WTC11 (cell line): ENCODE measurements around the gene MAP3K5. TPM values are rescaled to one million over a fixed set of nuclear protein-coding genes. Genes with fewer than 3 reads are reported as not detected.

ENCODE experiments used
- ATAC-seq: fragments of 200-7000 bp; cut with Tn5 transposase; 2 replicates; pipeline ENCODE4 v1.10.0; 2021; ENCODE audit warnings: mild to moderate bottlenecking, moderate library complexity
- CTCF ChIA-PET: fragments of 300-600 bp; sonication (Branson Sonifier 250); formaldehyde crosslinking; loops from one replicate; lab custom pipeline; 2021; ENCODE audit warnings: antibody characterized with exemption; lab: Charles Lee
- POLR2A ChIA-PET: fragments of 350-600 bp; sonication (Branson Sonifier 250); formaldehyde crosslinking; loops from one replicate; lab custom pipeline; 2021; ENCODE audit warnings: antibody characterized with exemption; lab: Charles Lee
- DNase-seq: peaks from one replicate; pipeline ENCODE4 v3.0.0; 2021; ENCODE audit warnings: low spot score
- H3K27ac Mint-ChIP-seq: 2 replicates; pipeline ENCODE4 v1.8.0; 2021; ENCODE audit warnings: mixed read lengths
- H3K27me3 Mint-ChIP-seq: 2 replicates; pipeline ENCODE4 v1.8.0; 2021; ENCODE audit warnings: low read depth, mild to moderate bottlenecking, moderate library complexity, mixed read lengths
- H3K36me3 Mint-ChIP-seq: 2 replicates; pipeline ENCODE4 v1.8.0; 2021; ENCODE audit warnings: mixed read lengths
- H3K4me1 Mint-ChIP-seq: 2 replicates; pipeline ENCODE4 v1.8.0; 2022; ENCODE audit warnings: mixed read lengths
- H3K4me3 Mint-ChIP-seq: 2 replicates; pipeline ENCODE4 v1.8.0; 2021; ENCODE audit warnings: mild to moderate bottlenecking, moderate library complexity, mixed read lengths
- H3K9me3 Mint-ChIP-seq: 2 replicates; pipeline ENCODE4 v1.8.0; 2021; ENCODE audit warnings: mixed read lengths
- GABPB1 ChIP-seq: sonication (generic); formaldehyde crosslinking; IDR thresholded peaks from 2 replicates; pipeline ENCODE4 v1.8.1; 2023; ENCODE audit warnings: mild to moderate bottlenecking, missing genetic modification reagents
- KAT7 ChIP-seq: sonication (generic); formaldehyde crosslinking; IDR thresholded peaks from 2 replicates; pipeline ENCODE4 v1.8.1; 2023; ENCODE audit warnings: missing genetic modification reagents, mild to moderate bottlenecking, borderline replicate concordance
- OVOL2 ChIP-seq: fragments of 250-450 bp; sonication (Bioruptor Pico); IDR thresholded peaks from 2 replicates; pipeline ENCODE4 v1.9.0; 2021; ENCODE audit warnings: mild to moderate bottlenecking, borderline replicate concordance
- RORB ChIP-seq: fragments of 250-450 bp; sonication (Bioruptor Pico); IDR thresholded peaks from 2 replicates; pipeline ENCODE4 v1.9.0; 2021; ENCODE audit warnings: mild to moderate bottlenecking
- SMAD4 ChIP-seq: sonication (generic); formaldehyde crosslinking; IDR thresholded peaks from 2 replicates; pipeline ENCODE4 v1.8.0; 2022; ENCODE audit warnings: mild to moderate bottlenecking, missing genetic modification reagents
- TCF7 ChIP-seq: sonication (generic); formaldehyde crosslinking; IDR thresholded peaks from 2 replicates; pipeline ENCODE4 v1.8.0; 2022; ENCODE audit warnings: mild to moderate bottlenecking, low read depth, missing genetic modification reagents, moderate library complexity
- TEAD1 ChIP-seq: sonication (generic); formaldehyde crosslinking; IDR thresholded peaks from 2 replicates; pipeline ENCODE4 v1.8.0; 2022; ENCODE audit warnings: mild to moderate bottlenecking, missing genetic modification reagents
- TP53 ChIP-seq: sonication (generic); formaldehyde crosslinking; IDR thresholded peaks from 2 replicates; pipeline ENCODE4 v1.8.1; 2023; ENCODE audit warnings: mild to moderate bottlenecking, missing genetic modification reagents
- total RNA-seq: library from RNA; stranded (reverse); gene quantifications from 3 replicates; pipeline ENCODE4 v1.2.3, GENCODE V29; 2021
- TF ChIP-seq, protein P1 (sequence below): sonication (generic); formaldehyde crosslinking; IDR thresholded peaks from 2 replicates; pipeline ENCODE4 v1.8.1; 2023; ENCODE audit warnings: mild to moderate bottlenecking, moderate library complexity, missing genetic modification reagents
- TF ChIP-seq, protein P2 (sequence below): sonication (generic); formaldehyde crosslinking; IDR thresholded peaks from 2 replicates; pipeline ENCODE4 v1.8.0; 2022; ENCODE audit warnings: mild to moderate bottlenecking, missing genetic modification reagents
- TF ChIP-seq, protein P3 (sequence below): sonication (generic); formaldehyde crosslinking; IDR thresholded peaks from 2 replicates; pipeline ENCODE4 v1.8.0; 2022; ENCODE audit warnings: mild to moderate bottlenecking, missing genetic modification reagents
- TF ChIP-seq, protein P4 (sequence below): sonication (generic); formaldehyde crosslinking; conservative IDR thresholded peaks from 2 replicates; pipeline ENCODE4 v1.8.1; 2022; ENCODE audit warnings: mild to moderate bottlenecking, missing genetic modification reagents
- TF ChIP-seq, protein P5 (sequence below): sonication (generic); formaldehyde crosslinking; IDR thresholded peaks from 2 replicates; pipeline ENCODE4 v1.8.1; 2023; ENCODE audit warnings: mild to moderate bottlenecking, missing genetic modification reagents, moderate library complexity
- TF ChIP-seq, protein P6 (sequence below): sonication (generic); formaldehyde crosslinking; IDR thresholded peaks from 2 replicates; pipeline ENCODE4 v1.8.1; 2022; ENCODE audit warnings: missing genetic modification reagents, borderline replicate concordance
- TF ChIP-seq, protein P7 (sequence below): fragments of 250-450 bp; sonication (Bioruptor Pico); IDR thresholded peaks from 2 replicates; pipeline ENCODE4 v1.9.0; 2021; ENCODE audit warnings: moderate library complexity, mild to moderate bottlenecking, inconsistent platforms, borderline replicate concordance
- TF ChIP-seq, protein P8 (sequence below): sonication (generic); formaldehyde crosslinking; IDR thresholded peaks from 2 replicates; pipeline ENCODE4 v1.8.1; 2022; ENCODE audit warnings: low read depth, mild to moderate bottlenecking, moderate library complexity, missing genetic modification reagents, borderline replicate concordance
- TF ChIP-seq, protein P9 (sequence below): fragments of 250-450 bp; sonication (Bioruptor Pico); IDR thresholded peaks from 2 replicates; pipeline ENCODE4 v1.9.0; 2021; ENCODE audit warnings: mild to moderate bottlenecking
- TF ChIP-seq, protein P10 (sequence below): sonication (generic); formaldehyde crosslinking; IDR thresholded peaks from 2 replicates; pipeline ENCODE4 v1.8.1; 2023; ENCODE audit warnings: mild to moderate bottlenecking, missing genetic modification reagents

MAP3K5 gene
- total RNA-seq, 1 experiment from 2014 or later, result 1.6 TPM

DNA sequence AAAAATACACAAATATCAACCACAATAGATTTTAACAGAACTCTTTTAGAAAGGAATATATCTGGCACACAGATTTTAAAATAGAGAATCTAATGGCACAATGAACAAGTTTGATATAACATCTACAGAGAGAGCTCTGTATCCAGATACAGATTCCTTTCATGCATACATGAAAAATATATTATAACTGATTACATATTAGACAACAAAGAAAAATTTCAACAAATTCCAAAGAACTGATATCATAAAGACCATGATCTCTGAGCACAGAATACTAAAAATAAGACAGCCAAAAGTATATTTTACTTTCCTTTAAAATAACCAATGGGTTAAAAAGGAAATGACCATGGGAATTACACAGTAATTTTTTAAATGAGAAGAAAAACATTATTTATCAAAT lies 167.9 kb downstream of the MAP3K5 start (continued):
- TF ChIP-seq, protein P1, sequence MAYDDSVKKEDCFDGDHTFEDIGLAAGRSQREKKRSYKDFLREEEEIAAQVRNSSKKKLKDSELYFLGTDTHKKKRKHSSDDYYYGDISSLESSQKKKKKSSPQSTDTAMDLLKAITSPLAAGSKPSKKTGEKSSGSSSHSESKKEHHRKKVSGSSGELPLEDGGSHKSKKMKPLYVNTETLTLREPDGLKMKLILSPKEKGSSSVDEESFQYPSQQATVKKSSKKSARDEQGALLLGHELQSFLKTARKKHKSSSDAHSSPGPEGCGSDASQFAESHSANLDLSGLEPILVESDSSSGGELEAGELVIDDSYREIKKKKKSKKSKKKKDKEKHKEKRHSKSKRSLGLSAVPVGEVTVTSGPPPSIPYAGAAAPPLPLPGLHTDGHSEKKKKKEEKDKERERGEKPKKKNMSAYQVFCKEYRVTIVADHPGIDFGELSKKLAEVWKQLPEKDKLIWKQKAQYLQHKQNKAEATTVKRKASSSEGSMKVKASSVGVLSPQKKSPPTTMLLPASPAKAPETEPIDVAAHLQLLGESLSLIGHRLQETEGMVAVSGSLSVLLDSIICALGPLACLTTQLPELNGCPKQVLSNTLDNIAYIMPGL (CRISPR knock-in tag), result no peak
- TF ChIP-seq KAT7, result no peak
- no peak for TF ChIP-seq OVOL2 (CRISPR knock-in tag)

DNA sequence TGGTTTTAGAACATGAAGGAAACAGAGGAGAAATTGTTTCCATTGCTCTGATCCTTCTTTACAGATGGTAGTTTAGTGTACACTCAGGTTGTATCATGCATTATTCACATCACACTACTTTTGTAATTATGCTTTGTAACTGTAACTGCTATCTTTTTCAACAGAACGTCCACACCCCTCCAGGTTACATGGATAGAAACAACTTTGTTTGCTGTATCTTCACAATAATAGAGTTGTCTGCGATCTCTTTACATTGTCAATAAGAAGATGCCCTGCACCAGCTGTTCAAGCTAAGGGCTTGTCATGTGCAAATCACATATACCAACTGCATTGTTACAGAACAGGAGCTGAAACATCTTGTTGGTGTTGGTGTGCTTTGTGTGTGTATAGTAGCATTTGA lies 174.2 kb downstream of the MAP3K5 start:
- DNase-seq (no peak), ATAC-seq (no peak)
- POLR2A ChIA-PET, result no interaction called here
- Mint-ChIP-seq H3K4me3 (no peak overlapping the region), H3K27me3 (no peaks in the 10 kb centered on the region), H3K36me3 (no peaks in the 10 kb centered on the region), H3K4me1 (peaks cover 30% of the 10 kb centered on the region), H3K27ac (no peak overlapping the region), H3K9me3 (no peaks in the 10 kb centered on the region)
- no peak for TF ChIP-seq KAT7
- no peak for TF ChIP-seq SMAD4
- TF ChIP-seq, protein P2, sequence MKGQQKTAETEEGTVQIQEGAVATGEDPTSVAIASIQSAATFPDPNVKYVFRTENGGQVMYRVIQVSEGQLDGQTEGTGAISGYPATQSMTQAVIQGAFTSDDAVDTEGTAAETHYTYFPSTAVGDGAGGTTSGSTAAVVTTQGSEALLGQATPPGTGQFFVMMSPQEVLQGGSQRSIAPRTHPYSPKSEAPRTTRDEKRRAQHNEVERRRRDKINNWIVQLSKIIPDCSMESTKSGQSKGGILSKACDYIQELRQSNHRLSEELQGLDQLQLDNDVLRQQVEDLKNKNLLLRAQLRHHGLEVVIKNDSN (CRISPR knock-in tag), result no peak
- TF ChIP-seq, protein P3, sequence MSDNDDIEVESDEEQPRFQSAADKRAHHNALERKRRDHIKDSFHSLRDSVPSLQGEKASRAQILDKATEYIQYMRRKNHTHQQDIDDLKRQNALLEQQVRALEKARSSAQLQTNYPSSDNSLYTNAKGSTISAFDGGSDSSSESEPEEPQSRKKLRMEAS, result no peak
- TF ChIP-seq, protein P4, sequence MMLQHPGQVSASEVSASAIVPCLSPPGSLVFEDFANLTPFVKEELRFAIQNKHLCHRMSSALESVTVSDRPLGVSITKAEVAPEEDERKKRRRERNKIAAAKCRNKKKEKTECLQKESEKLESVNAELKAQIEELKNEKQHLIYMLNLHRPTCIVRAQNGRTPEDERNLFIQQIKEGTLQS (CRISPR knock-in tag), result no peak
- TF ChIP-seq TCF7 (CRISPR knock-in tag), result no peak
- TF ChIP-seq, protein P5, sequence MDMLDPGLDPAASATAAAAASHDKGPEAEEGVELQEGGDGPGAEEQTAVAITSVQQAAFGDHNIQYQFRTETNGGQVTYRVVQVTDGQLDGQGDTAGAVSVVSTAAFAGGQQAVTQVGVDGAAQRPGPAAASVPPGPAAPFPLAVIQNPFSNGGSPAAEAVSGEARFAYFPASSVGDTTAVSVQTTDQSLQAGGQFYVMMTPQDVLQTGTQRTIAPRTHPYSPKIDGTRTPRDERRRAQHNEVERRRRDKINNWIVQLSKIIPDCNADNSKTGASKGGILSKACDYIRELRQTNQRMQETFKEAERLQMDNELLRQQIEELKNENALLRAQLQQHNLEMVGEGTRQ, result no peak
- TF ChIP-seq, protein P6, sequence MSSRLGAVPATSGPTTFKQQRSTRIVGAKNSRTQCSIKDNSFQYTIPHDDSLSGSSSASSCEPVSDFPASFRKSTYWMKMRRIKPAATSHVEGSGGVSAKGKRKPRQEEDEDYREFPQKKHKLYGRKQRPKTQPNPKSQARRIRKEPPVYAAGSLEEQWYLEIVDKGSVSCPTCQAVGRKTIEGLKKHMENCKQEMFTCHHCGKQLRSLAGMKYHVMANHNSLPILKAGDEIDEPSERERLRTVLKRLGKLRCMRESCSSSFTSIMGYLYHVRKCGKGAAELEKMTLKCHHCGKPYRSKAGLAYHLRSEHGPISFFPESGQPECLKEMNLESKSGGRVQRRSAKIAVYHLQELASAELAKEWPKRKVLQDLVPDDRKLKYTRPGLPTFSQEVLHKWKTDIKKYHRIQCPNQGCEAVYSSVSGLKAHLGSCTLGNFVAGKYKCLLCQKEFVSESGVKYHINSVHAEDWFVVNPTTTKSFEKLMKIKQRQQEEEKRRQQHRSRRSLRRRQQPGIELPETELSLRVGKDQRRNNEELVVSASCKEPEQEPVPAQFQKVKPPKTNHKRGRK (CRISPR knock-in tag), result no peak
- TF ChIP-seq, protein P7, sequence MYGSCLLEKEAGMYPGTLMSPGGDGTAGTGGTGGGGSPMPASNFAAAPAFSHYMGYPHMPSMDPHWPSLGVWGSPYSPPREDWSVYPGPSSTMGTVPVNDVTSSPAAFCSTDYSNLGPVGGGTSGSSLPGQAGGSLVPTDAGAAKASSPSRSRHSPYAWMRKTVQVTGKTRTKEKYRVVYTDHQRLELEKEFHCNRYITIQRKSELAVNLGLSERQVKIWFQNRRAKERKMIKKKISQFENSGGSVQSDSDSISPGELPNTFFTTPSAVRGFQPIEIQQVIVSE (CRISPR knock-in tag), result no peak
- TF ChIP-seq, protein P8, sequence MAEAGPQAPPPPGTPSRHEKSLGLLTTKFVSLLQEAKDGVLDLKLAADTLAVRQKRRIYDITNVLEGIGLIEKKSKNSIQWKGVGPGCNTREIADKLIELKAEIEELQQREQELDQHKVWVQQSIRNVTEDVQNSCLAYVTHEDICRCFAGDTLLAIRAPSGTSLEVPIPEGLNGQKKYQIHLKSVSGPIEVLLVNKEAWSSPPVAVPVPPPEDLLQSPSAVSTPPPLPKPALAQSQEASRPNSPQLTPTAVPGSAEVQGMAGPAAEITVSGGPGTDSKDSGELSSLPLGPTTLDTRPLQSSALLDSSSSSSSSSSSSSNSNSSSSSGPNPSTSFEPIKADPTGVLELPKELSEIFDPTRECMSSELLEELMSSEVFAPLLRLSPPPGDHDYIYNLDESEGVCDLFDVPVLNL (CRISPR knock-in tag), result no peak
- TF ChIP-seq GABPB1, result no peak
- TF ChIP-seq TP53, result no peak
- TF ChIP-seq, protein P9, sequence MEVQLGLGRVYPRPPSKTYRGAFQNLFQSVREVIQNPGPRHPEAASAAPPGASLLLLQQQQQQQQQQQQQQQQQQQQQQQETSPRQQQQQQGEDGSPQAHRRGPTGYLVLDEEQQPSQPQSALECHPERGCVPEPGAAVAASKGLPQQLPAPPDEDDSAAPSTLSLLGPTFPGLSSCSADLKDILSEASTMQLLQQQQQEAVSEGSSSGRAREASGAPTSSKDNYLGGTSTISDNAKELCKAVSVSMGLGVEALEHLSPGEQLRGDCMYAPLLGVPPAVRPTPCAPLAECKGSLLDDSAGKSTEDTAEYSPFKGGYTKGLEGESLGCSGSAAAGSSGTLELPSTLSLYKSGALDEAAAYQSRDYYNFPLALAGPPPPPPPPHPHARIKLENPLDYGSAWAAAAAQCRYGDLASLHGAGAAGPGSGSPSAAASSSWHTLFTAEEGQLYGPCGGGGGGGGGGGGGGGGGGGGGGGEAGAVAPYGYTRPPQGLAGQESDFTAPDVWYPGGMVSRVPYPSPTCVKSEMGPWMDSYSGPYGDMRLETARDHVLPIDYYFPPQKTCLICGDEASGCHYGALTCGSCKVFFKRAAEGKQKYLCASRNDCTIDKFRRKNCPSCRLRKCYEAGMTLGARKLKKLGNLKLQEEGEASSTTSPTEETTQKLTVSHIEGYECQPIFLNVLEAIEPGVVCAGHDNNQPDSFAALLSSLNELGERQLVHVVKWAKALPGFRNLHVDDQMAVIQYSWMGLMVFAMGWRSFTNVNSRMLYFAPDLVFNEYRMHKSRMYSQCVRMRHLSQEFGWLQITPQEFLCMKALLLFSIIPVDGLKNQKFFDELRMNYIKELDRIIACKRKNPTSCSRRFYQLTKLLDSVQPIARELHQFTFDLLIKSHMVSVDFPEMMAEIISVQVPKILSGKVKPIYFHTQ, result no peak
- TF ChIP-seq, protein P10, sequence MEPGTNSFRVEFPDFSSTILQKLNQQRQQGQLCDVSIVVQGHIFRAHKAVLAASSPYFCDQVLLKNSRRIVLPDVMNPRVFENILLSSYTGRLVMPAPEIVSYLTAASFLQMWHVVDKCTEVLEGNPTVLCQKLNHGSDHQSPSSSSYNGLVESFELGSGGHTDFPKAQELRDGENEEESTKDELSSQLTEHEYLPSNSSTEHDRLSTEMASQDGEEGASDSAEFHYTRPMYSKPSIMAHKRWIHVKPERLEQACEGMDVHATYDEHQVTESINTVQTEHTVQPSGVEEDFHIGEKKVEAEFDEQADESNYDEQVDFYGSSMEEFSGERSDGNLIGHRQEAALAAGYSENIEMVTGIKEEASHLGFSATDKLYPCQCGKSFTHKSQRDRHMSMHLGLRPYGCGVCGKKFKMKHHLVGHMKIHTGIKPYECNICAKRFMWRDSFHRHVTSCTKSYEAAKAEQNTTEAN, result no peak
- TF ChIP-seq RORB (CRISPR knock-in tag), result no peak
- TF ChIP-seq, protein P1 (CRISPR knock-in tag), result no peak
- TF ChIP-seq TEAD1 (CRISPR knock-in tag), result no peak
- CTCF ChIA-PET, result interaction anchor here (0.8 to 1.5 kb wide), 2 partner anchors 26 to 174 kb away, joined by 5 to 6 read pairs; partner anchors contain the start of gene MAP3K5
